ENCODE results near the gene FNDC3B. TPM values are rescaled to one million over a fixed set of nuclear protein-coding genes. Genes with fewer than 3 reads are reported as not detected.

The FNDC3B gene
- polyA plus RNA-seq, 1 donor: 25.9 TPM

DNA sequence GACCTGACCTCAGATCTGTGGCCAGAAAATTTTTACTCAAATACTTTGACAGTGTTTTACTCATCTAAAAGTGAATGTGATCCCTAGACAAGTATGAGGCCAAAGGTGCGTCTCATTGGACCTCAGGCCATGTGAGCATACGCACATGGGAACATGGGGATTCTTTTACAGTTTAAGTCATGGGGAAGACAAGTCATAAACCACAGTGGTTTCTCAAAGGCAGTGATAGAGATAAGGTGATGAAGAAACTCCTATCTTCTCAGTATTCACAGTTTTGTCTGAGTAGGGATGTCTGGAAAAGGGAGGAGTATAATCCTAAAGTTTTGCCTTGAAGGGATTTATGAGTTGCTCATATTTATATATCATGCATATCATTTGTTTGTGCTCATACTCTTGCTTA is 173.8 kb downstream of the FNDC3B start:
- WGBS (ENCODE audit: insufficient coverage, low lambda C conversion rate): no CpG with 5 or more reads among the region's 2 CpGs
- no peaks in the 10 kb centered on the region for H3K4me1 ChIP-seq (ENCODE audit: control insufficient read depth, insufficient read depth, low read length)
- no peak overlapping the region for H3K4me3 ChIP-seq (ENCODE audit: low read length)
- H3K9me3 ChIP-seq (ENCODE audit: control insufficient read depth, low read depth, low read length): no peaks in the 10 kb centered on the region
- peaks cover 7% of the 10 kb centered on the region for H3K36me3 ChIP-seq (ENCODE audit: control insufficient read depth, insufficient read depth, low read length)
- peak overlapping the region; percentile 24 for H3K27ac ChIP-seq (ENCODE audit: low read length)
- no peaks in the 10 kb centered on the region for H3K27me3 ChIP-seq (ENCODE audit: control insufficient read depth, insufficient read depth, low read length)
- DNase-seq: peak; percentile 46 to 64

- no peak overlapping the region for H3K4me3 ChIP-seq (ENCODE audit: low read length)
- 92% methylated on average over 2 of the region's 4 CpGs for WGBS (ENCODE audit: insufficient coverage, low lambda C conversion rate)
- DNase-seq: no peak
- no peaks in the 10 kb centered on the region for H3K27me3 ChIP-seq (ENCODE audit: control insufficient read depth, insufficient read depth, low read length)
- H3K4me1 ChIP-seq (ENCODE audit: control insufficient read depth, insufficient read depth, low read length): no peaks in the 10 kb centered on the region
- no peaks in the 10 kb centered on the region for H3K9me3 ChIP-seq (ENCODE audit: control insufficient read depth, low read depth, low read length)
- no peak overlapping the region for H3K27ac ChIP-seq (ENCODE audit: low read length)
- peaks cover 7% of the 10 kb centered on the region for H3K36me3 ChIP-seq (ENCODE audit: control insufficient read depth, insufficient read depth, low read length)
Observed at GRCh38 chr3:172213904-172214303, 174.5 kb downstream of the FNDC3B start.

DNA sequence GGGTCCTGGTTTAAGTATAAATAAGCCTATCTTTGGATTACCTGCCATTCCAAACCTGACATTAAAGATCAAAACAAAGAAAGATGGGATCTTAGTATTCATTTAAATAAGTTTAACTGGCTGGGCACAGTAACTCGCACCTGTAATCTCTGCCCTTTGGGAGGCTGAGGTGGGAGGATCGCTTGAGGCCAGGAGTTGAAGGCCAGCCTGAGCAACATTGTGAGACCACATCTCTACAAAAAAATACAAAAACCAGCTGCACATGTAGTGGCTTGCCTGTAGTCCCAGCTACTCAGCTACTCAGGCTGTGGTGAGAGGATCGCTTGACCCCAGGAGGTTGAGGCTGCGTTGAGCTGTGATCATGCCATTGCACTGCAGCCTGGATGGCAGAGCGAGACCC is 176.9 kb downstream of the FNDC3B start:
- no peaks in the 10 kb centered on the region for H3K36me3 ChIP-seq (ENCODE audit: control insufficient read depth, insufficient read depth, low read length)
- no peak overlapping the region for H3K4me3 ChIP-seq (ENCODE audit: low read length)
- H3K9me3 ChIP-seq (ENCODE audit: control insufficient read depth, low read depth, low read length): no peaks in the 10 kb centered on the region
- H3K27ac ChIP-seq (ENCODE audit: low read length): no peak overlapping the region
- no CpG with 5 or more reads among the region's 5 CpGs for WGBS (ENCODE audit: insufficient coverage, low lambda C conversion rate)
- DNase-seq: no peak
- H3K27me3 ChIP-seq (ENCODE audit: control insufficient read depth, insufficient read depth, low read length): no peaks in the 10 kb centered on the region
- H3K4me1 ChIP-seq (ENCODE audit: control insufficient read depth, insufficient read depth, low read length): no peaks in the 10 kb centered on the region

DNA sequence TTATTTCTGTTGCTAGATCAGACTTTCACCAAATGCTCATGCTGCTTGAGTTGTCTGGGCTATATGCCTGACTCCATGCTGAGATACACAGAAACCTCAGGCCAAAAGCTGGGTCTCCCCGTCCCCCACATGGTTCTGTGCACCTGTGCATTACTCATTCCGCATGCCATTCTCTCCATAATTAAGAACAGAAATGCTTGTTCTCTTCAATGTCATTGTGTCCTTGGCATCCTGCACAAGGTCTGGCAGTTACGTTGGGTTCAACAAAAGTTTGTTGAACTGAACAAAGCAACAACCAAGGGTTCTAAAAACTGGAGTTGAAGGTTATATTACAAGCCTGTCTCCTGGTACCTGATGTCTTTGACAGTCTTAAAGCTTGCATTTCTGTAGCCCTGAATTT is 177.5 kb downstream of the FNDC3B start:
- Histone ChIP-seq H3K4me1 (ENCODE audit: control insufficient read depth, insufficient read depth, low read length) (no peaks in the 10 kb centered on the region), H3K4me3 (ENCODE audit: low read length) (no peak overlapping the region), H3K36me3 (ENCODE audit: control insufficient read depth, insufficient read depth, low read length) (no peaks in the 10 kb centered on the region), H3K27me3 (ENCODE audit: control insufficient read depth, insufficient read depth, low read length) (no peaks in the 10 kb centered on the region), H3K9me3 (ENCODE audit: control insufficient read depth, low read depth, low read length) (no peaks in the 10 kb centered on the region), H3K27ac (ENCODE audit: low read length) (no peak overlapping the region)
- no CpG with 5 or more reads among the region's 3 CpGs for WGBS (ENCODE audit: insufficient coverage, low lambda C conversion rate)
- DNase-seq: no peak

DNA sequence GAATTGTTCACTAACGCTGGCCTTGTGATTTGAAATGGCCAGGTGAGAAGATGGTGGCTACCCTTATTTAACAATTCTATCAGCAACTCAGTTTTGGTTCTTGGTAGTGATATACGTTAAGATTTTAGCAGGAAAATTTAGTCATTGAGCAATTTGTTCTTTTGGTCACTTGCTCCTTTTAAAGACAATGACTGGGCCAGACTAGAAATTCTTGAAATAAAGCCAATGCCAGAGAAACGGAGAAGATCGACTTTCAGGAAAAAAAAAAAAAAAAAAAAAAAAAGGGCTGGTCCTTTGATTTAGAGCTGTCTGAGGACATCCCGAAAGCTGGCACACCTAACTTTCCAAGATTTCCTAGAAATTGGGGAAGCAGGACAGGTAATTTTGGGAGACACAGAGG is 178.5 kb downstream of the FNDC3B start:
- no peaks in the 10 kb centered on the region for H3K4me1 ChIP-seq (ENCODE audit: control insufficient read depth, insufficient read depth, low read length)

GRCh38 chr3:172218350-172219323 is 179.3 kb downstream of the FNDC3B start:
- Histone ChIP-seq H3K36me3 (ENCODE audit: control insufficient read depth, insufficient read depth, low read length) (no peaks in the 10 kb centered on the region), H3K27ac (ENCODE audit: low read length) (no peak overlapping the region), H3K27me3 (ENCODE audit: control insufficient read depth, insufficient read depth, low read length) (no peaks in the 10 kb centered on the region), H3K9me3 (ENCODE audit: control insufficient read depth, low read depth, low read length) (no peaks in the 10 kb centered on the region), H3K4me3 (ENCODE audit: low read length) (no peak overlapping the region), H3K4me1 (ENCODE audit: control insufficient read depth, insufficient read depth, low read length) (no peaks in the 10 kb centered on the region)
- 100% methylated on average over 1 of the region's 5 CpGs for WGBS (ENCODE audit: insufficient coverage, low lambda C conversion rate)
- DNase-seq: no peak

More for the DNA sequence above, 178.5 kb downstream of the FNDC3B start:
- WGBS (ENCODE audit: insufficient coverage, low lambda C conversion rate): 100% methylated on average over 1 of the region's 5 CpGs
- Histone ChIP-seq H3K27ac (ENCODE audit: low read length) (no peak overlapping the region), H3K36me3 (ENCODE audit: control insufficient read depth, insufficient read depth, low read length) (no peaks in the 10 kb centered on the region), H3K27me3 (ENCODE audit: control insufficient read depth, insufficient read depth, low read length) (no peaks in the 10 kb centered on the region), H3K9me3 (ENCODE audit: control insufficient read depth, low read depth, low read length) (no peaks in the 10 kb centered on the region), H3K4me3 (ENCODE audit: low read length) (no peak overlapping the region)
- DNase-seq: no peak

DNA sequence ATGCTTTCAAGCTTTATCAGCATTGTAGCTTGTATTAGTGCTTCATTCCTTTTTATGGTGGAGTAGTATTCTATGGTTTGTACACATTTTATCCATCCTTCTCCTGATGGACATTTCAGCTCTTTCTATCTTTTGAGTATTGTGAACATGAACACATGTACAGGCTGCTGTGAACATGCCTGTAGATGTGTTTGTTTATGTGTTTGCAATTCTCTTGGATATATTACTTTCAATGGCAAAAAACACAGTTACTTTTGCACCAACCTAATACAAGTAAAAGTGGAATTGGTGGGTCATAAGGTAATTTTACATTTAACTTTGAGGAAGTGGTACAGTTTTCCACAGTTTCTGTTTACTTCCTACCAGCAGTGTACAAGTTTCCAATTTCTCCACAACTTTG is 180.4 kb downstream of the FNDC3B start:
- H3K27ac ChIP-seq (ENCODE audit: low read length): no peak overlapping the region
- H3K36me3 ChIP-seq (ENCODE audit: control insufficient read depth, insufficient read depth, low read length): no peaks in the 10 kb centered on the region
- no peaks in the 10 kb centered on the region for H3K9me3 ChIP-seq (ENCODE audit: control insufficient read depth, low read depth, low read length)
- peaks cover 4% of the 10 kb centered on the region for H3K4me1 ChIP-seq (ENCODE audit: control insufficient read depth, insufficient read depth, low read length)
- no peaks in the 10 kb centered on the region for H3K27me3 ChIP-seq (ENCODE audit: control insufficient read depth, insufficient read depth, low read length)
- no peak for DNase-seq
- H3K4me3 ChIP-seq (ENCODE audit: low read length): no peak overlapping the region

- Histone ChIP-seq H3K4me3 (ENCODE audit: low read length) (no peak overlapping the region), H3K27ac (ENCODE audit: low read length) (no peak overlapping the region), H3K9me3 (ENCODE audit: control insufficient read depth, low read depth, low read length) (no peaks in the 10 kb centered on the region), H3K36me3 (ENCODE audit: control insufficient read depth, insufficient read depth, low read length) (no peaks in the 10 kb centered on the region), H3K27me3 (ENCODE audit: control insufficient read depth, insufficient read depth, low read length) (no peaks in the 10 kb centered on the region), H3K4me1 (ENCODE audit: control insufficient read depth, insufficient read depth, low read length) (peaks cover 6% of the 10 kb centered on the region)
- WGBS (ENCODE audit: insufficient coverage, low lambda C conversion rate): 80% methylated on average over 1 of the region's 2 CpGs
- no peak for DNase-seq
Observed at GRCh38 chr3:172221547-172221946, 182.2 kb downstream of the FNDC3B start.

DNA sequence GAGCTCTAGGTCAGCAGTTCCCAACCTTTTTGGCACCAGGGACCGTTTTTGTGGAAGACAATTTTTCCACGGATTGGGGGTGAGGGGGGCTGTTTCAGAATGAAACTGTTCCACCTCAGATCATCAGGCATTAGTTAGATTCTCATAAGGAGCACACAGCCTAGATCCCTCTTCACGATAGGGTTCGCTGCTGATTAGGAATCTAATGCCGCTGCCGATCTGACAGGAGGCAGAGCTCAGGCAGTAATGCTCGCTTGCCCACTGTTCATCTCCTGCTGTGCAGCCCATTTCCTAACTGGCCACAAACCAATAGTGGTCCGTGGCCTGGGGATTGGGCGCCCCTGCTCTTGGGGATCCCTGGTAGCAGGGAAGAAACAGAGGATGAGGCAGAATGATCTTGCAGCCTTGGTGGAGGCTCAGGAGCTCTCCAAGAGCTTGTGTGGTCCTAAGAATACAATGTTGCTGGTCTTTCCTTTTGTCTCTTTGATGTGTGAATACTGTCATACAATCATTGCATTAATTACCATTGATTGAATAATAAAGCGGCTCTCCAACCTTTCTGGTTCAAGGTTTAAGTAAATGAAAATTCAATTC is 183.2 kb downstream of the FNDC3B start:
- no peak for DNase-seq
- no peaks in the 10 kb centered on the region for H3K9me3 ChIP-seq (ENCODE audit: control insufficient read depth, low read depth, low read length)
- H3K27me3 ChIP-seq (ENCODE audit: control insufficient read depth, insufficient read depth, low read length): no peaks in the 10 kb centered on the region
- 92% methylated on average over 2 of the region's 10 CpGs for WGBS (ENCODE audit: insufficient coverage, low lambda C conversion rate)
- peaks cover 6% of the 10 kb centered on the region for H3K4me1 ChIP-seq (ENCODE audit: control insufficient read depth, insufficient read depth, low read length)
- H3K4me3 ChIP-seq (ENCODE audit: low read length): no peak overlapping the region
- peaks cover 8% of the 10 kb centered on the region for H3K36me3 ChIP-seq (ENCODE audit: control insufficient read depth, insufficient read depth, low read length)
- H3K27ac ChIP-seq (ENCODE audit: low read length): no peak overlapping the region

- no peak overlapping the region for H3K4me3 ChIP-seq (ENCODE audit: low read length)
- 67% methylated on average over 1 of the region's 4 CpGs for WGBS (ENCODE audit: insufficient coverage, low lambda C conversion rate)
- H3K9me3 ChIP-seq (ENCODE audit: control insufficient read depth, low read depth, low read length): no peaks in the 10 kb centered on the region
- H3K4me1 ChIP-seq (ENCODE audit: control insufficient read depth, insufficient read depth, low read length): peaks cover 6% of the 10 kb centered on the region
- no peaks in the 10 kb centered on the region for H3K27me3 ChIP-seq (ENCODE audit: control insufficient read depth, insufficient read depth, low read length)
- no peak for DNase-seq
- H3K27ac ChIP-seq (ENCODE audit: low read length): no peak overlapping the region
- peaks cover 8% of the 10 kb centered on the region for H3K36me3 ChIP-seq (ENCODE audit: control insufficient read depth, insufficient read depth, low read length)
Observed at GRCh38 chr3:172223870-172224269, 184.5 kb downstream of the FNDC3B start.
